Measurements from ENCODE around the gene SOCS1.

DNA sequence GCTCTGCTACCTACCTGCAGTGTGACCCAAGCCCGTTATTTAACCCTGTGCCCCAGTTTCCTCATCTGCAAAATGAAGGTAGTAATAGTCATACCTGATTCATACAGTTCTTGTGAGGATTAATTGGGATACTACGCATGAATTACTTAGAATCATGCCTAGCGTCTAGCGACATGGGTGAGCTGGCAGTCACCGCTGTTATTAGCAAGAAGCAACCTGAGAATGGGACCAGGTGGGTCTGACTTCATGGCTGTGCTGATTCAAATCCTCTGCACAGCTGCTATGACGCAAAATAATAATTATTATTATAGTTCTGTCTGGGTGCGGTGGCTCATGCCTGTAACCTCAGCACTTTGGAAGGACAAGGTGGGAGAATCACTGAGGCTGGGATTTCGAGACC is 7.9 kb downstream of the SOCS1 start:
- TF ChIP-seq, protein P1, sequence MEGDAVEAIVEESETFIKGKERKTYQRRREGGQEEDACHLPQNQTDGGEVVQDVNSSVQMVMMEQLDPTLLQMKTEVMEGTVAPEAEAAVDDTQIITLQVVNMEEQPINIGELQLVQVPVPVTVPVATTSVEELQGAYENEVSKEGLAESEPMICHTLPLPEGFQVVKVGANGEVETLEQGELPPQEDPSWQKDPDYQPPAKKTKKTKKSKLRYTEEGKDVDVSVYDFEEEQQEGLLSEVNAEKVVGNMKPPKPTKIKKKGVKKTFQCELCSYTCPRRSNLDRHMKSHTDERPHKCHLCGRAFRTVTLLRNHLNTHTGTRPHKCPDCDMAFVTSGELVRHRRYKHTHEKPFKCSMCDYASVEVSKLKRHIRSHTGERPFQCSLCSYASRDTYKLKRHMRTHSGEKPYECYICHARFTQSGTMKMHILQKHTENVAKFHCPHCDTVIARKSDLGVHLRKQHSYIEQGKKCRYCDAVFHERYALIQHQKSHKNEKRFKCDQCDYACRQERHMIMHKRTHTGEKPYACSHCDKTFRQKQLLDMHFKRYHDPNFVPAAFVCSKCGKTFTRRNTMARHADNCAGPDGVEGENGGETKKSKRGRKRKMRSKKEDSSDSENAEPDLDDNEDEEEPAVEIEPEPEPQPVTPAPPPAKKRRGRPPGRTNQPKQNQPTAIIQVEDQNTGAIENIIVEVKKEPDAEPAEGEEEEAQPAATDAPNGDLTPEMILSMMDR (IDR thresholded peaks at IDR 0.05): no peak
- TF ChIP-seq POLR2A (IDR thresholded peaks at IDR 0.05): no peak

All from heart left ventricle (tissue), 13 donors.